Glutamatergic neuron (in vitro differentiated cells): Measurements from ENCODE around the gene EIF3K. TPM values are rescaled to one million over a fixed set of nuclear protein-coding genes. Genes with fewer than 3 reads are reported as not detected.

Experiments used
- DNase-seq: peaks from one replicate; pipeline ENCODE4 v3.0.0; 2022
- H3K27ac Mint-ChIP-seq: one replicate; pipeline ENCODE4 v1.8.0; 2020; ENCODE audit warnings: mild to moderate bottlenecking, mixed read lengths, inconsistent platforms; ENCODE audit not compliant: unreplicated experiment
- H3K27me3 Mint-ChIP-seq: one replicate; pipeline ENCODE4 v1.8.0; 2020; ENCODE audit warnings: mild to moderate bottlenecking, moderate library complexity, mixed read lengths, inconsistent platforms; ENCODE audit not compliant: unreplicated experiment
- H3K36me3 Mint-ChIP-seq: one replicate; pipeline ENCODE4 v1.8.0; 2020; ENCODE audit warnings: mild to moderate bottlenecking, mixed read lengths, inconsistent platforms; ENCODE audit not compliant: unreplicated experiment
- H3K4me1 Mint-ChIP-seq: one replicate; pipeline ENCODE4 v1.8.0; 2020; ENCODE audit warnings: mild to moderate bottlenecking, low read depth, mixed read lengths, inconsistent platforms; ENCODE audit not compliant: unreplicated experiment
- H3K4me3 Mint-ChIP-seq: one replicate; pipeline ENCODE4 v1.8.0; 2020; ENCODE audit warnings: mild to moderate bottlenecking, mixed read lengths, inconsistent platforms; ENCODE audit not compliant: unreplicated experiment
- H3K9me3 Mint-ChIP-seq: one replicate; pipeline ENCODE4 v1.8.0; 2020; ENCODE audit warnings: mild to moderate bottlenecking, moderate library complexity, mixed read lengths, inconsistent platforms; ENCODE audit not compliant: unreplicated experiment
- total RNA-seq: library from RNA; stranded (reverse); fragmentation: NEBNext Ultra II Directional; extraction: Animal tissue kit (Norgen Biotek cat#: 25700); gene quantifications from one replicate; pipeline ENCODE4 v1.2.1, GENCODE V29; 2021; ENCODE audit not compliant: unreplicated experiment
- TF ChIP-seq, protein P1 (sequence below): fragments of 200-600 bp; sonication (generic); IDR thresholded peaks from one replicate; pipeline ENCODE4 v1.5.0; 2021; ENCODE audit not compliant: partially characterized antibody, unreplicated experiment

Gene EIF3K
- total RNA-seq, 1 donor from 2014 or later = 247 TPM

DNA sequence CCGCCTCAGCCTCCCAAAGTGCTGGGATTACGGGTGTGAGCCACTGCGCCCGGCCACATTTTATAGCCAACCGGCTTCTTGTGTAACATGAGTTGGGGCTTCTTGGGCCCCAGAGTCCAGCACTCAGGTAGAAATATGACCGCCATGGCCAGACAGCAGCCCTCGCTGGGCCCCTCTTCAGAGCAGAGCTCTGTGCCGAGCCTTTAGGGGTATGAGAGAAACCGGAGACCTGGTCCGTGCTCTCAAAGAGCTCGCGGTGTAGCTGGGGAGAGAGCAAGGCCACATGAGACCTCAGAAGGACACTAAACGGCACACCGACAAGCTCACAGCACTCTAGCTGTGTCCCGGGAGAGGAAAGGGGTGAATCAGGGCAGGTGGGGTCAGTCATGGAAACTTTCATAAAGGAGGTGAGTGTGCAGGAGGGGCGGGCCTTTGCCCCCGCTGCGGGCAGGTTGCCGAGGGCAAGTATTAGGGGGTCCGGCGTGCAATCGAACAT is 44.2 kb downstream of the EIF3K start:
- Mint-ChIP-seq H3K4me3 (peak overlapping the region; percentile 76), H3K27ac (peak overlapping the region; percentile 82), H3K36me3 (no peaks in the 10 kb centered on the region), H3K4me1 (peaks cover 71% of the 10 kb centered on the region), H3K9me3 (peaks cover 11% of the 10 kb centered on the region), H3K27me3 (peaks cover 12% of the 10 kb centered on the region)
- DNase-seq = no peak
- TF ChIP-seq, protein P1, sequence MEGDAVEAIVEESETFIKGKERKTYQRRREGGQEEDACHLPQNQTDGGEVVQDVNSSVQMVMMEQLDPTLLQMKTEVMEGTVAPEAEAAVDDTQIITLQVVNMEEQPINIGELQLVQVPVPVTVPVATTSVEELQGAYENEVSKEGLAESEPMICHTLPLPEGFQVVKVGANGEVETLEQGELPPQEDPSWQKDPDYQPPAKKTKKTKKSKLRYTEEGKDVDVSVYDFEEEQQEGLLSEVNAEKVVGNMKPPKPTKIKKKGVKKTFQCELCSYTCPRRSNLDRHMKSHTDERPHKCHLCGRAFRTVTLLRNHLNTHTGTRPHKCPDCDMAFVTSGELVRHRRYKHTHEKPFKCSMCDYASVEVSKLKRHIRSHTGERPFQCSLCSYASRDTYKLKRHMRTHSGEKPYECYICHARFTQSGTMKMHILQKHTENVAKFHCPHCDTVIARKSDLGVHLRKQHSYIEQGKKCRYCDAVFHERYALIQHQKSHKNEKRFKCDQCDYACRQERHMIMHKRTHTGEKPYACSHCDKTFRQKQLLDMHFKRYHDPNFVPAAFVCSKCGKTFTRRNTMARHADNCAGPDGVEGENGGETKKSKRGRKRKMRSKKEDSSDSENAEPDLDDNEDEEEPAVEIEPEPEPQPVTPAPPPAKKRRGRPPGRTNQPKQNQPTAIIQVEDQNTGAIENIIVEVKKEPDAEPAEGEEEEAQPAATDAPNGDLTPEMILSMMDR = no peak

DNA sequence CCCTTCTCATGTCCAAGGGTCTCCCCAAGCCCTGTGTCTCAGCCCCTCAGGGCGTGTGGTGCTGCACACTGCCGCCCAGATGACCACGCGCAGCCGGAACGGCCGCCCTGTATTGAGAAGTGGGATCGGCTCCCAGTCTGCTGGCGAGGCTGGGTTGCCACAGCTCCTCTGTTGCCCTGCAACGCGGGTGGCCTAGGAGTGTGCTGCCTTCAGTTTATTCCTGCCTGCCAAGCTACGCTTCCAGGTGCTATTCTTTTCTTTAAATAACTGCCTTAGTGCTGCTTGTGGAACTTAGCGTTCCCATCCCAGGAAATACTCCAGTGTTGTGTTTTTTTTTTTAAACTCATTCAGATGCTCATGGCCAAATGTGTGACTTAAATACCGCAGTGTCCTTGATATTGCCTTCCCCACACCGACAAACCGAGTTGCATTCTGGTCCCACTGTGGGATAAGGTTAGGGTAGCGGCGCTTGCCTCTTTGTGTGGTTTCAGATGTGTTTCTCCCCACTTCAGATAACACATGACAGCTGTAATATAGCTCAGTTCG is 45.0 kb downstream of the EIF3K start:
- H3K9me3 Mint-ChIP-seq = peaks cover 12% of the 10 kb centered on the region
- H3K36me3 Mint-ChIP-seq = no peaks in the 10 kb centered on the region
- TF ChIP-seq, protein P1 = no peak
- peaks cover 12% of the 10 kb centered on the region for H3K27me3 Mint-ChIP-seq
- DNase-seq = no peak
- H3K4me3 Mint-ChIP-seq = peak overlapping the region; percentile 76
- H3K4me1 Mint-ChIP-seq = peaks cover 69% of the 10 kb centered on the region
- peak overlapping the region; percentile 88 for H3K27ac Mint-ChIP-seq

DNA sequence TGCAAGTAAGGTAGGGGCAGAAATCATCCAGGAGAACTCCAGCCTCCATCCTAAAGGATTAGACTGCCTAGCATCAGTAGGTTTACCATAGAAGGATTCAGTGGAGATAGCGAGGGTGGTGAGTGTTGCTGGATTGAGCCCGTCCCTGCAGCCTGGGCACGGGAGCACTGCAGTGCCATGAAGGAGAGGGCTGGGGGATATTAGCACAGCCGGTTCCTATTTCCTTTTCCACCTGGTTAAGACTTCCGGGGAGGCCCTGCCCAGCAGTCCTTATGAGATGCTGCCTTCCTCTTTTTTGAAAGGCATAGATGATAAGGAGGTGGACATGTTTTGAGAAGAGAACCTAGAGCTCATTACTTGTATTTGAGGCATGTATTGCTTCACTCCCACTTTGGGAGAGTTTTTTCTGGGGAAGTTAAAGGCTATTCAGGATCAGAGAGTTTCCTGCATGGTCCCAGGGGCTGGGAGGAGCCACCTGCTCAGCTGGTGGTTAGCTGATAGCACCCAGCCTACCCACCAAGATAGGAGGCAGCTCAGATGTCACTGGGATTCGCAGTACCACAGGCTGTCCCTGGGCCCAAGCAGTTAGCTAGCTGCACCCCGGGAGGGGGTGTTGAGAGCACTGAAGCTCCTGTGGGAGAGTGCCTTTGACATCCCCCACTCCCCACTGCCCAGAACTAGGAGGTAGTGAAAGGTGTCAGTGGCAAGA is 45.7 kb downstream of the EIF3K start:
- DNase-seq = no peak
- Mint-ChIP-seq H3K27ac (peak overlapping the region; percentile 88), H3K4me3 (peak overlapping the region; percentile 76), H3K27me3 (peaks cover 15% of the 10 kb centered on the region), H3K4me1 (peaks cover 74% of the 10 kb centered on the region), H3K9me3 (peaks cover 15% of the 10 kb centered on the region), H3K36me3 (no peaks in the 10 kb centered on the region)
- TF ChIP-seq, protein P1 = no peak

DNA sequence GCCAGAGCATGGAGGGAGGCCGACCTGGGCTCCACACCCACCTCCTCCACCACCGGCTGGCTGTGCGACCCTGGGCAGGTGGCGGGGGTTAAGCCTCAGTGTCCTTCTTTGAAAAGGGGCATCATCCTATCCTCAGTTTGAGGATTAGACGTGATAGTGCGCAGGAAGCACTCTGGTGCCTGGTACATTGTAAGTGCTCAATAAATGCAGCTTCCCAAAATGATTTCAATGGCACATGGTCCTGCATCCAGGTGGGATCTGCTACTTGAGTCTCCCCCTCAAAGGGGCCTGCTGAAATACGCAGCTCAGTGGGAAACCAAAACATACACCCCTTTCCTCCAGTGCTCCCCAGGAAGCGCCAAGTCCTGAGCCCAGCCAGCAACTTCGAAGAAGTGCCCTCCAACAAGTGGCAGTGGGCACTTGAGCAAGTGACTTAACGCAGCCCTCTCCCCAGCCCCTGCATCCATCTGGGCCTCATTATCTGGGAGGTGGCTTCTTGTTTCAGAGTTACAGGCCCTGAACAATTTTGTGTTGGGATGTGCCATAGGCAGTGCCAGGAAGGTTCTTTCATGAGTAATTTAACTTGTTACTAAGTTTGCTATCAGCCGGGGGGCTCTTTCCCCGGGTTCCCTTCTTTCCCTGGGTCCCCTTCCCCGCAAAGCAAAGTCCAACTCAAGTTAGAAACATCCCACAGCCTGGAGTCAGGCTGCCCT is 46.4 kb downstream of the EIF3K start:
- Mint-ChIP-seq H3K4me1 (peaks cover 81% of the 10 kb centered on the region), H3K36me3 (no peaks in the 10 kb centered on the region), H3K4me3 (peak overlapping the region; percentile 87), H3K27me3 (peaks cover 15% of the 10 kb centered on the region), H3K27ac (peak overlapping the region; percentile 43), H3K9me3 (peaks cover 15% of the 10 kb centered on the region)
- DNase-seq = no peak
- TF ChIP-seq, protein P1 = no peak
